GM13976 (cell line): ENCODE measurements around the gene MED8.

Experiments
- DNase-seq: peaks from one replicate; pipeline ENCODE4 v3.0.0; 2012; ENCODE audit warnings: low spot score
- CTCF ChIP-seq: IDR thresholded peaks from 2 replicates; pipeline ENCODE4 v1.5.1; 2012; ENCODE audit warnings: borderline replicate concordance, mild to moderate bottlenecking; ENCODE audit not compliant: insufficient read depth; ENCODE audit errors: extremely low read depth, missing control alignments, control extremely low read depth
- in situ Hi-C: fragments of 300-500 bp; cut with MboI; formaldehyde crosslinking; loops from one replicate; pipeline ENCODE4 v1.12.0; 2022; ENCODE audit warnings: low sequenced_read_pairs, mixed read lengths, inconsistent platforms; ENCODE audit not compliant: unreplicated experiment

MED8 gene

GRCh38 chr1:43340559-43340958 is 49.0 kb downstream of the MED8 start:
- in situ Hi-C loops, result no loop called here
- TF ChIP-seq CTCF, result no peak
- no peak for DNase-seq

GRCh38 chr1:43339584-43340232 is 49.9 kb downstream of the MED8 start:
- no peak for TF ChIP-seq CTCF
- in situ Hi-C loops, result no loop called here
- no peak for DNase-seq

- DNase-seq, result no peak
- TF ChIP-seq CTCF, result no peak
- in situ Hi-C loops, result no loop called here
Observed at GRCh38 chr1:43338001-43338400, 51.6 kb downstream of the MED8 start.

GRCh38 chr1:43337588-43337987 is 52.0 kb downstream of the MED8 start, which contains the start of gene MPL:
MPL (plus strand) TSS chr1:43337818; CDS start chr1:43337849, 31 bp downstream.
- in situ Hi-C loops, result no loop called here
- TF ChIP-seq CTCF, result no peak

GRCh38 chr1:43334453-43335205 is 55.0 kb downstream of the MED8 start:
- TF ChIP-seq CTCF, result no peak
- no peak for DNase-seq
- in situ Hi-C loops, result no loop called here

More at GRCh38 chr1:43337588-43337987, 52.0 kb downstream of the MED8 start, which contains the start of gene MPL:
- no peak for DNase-seq
